ENCODE measurements around the gene BCL2.

The BCL2 gene

DNA sequence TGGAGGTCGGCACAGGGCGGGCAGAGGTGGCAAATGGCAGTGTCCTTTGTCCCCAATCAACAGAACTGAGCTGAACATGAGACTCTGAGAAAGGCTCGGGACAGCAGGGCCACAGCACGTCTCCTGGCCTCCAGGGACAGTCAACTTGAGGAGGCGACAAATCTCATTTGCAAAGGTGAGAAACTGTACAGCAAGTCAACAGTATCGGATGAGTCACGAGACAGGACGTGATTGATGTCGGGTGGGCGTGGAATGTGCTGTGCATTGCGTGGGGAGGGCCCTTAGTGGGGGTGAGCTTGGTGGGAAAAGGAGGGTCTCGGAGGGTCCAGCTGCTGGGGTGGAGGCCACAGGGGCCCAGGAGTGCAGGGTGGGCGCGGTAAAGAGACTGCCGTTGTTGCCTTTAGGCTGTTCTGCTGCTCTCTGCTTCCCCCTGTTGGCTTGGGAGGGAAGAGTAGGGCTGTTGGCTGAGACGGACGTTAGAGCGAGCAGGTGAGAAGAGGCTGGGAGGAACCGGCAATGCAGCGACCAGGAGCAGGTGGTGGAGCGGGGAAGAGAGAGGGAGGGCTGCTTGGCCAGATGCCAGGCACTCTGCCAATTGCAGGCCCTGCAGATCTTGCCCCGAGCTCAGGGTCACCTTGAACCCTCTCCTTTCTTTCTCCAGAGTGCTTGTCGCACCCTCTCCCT lies 164.3 kb downstream of the BCL2 start:
- DNase-seq, result peak in 1 of 2 donors; percentile 41

GRCh38 chr18:63154350-63155152 lies 165.0 kb downstream of the BCL2 start:
- DNase-seq, result no peak

DNA sequence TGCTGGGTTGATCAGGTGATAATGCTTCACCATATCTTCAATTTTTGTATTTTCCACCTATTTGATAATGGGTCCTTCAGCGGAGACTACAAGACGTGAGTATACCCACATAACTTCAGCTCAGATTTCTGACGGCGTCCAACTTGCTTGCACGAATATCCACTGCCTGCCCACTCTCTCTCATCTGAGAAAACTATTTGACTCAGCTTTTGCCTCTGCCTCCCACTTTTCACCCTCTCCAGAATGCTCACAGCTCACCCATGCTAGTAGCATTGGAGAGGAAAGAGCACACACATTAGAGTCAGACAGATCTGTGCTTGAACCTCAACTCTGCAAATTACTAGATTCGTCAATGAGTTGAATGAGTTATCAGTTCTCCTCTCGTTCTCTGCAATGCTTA lies 166.8 kb downstream of the BCL2 start:
- DNase-seq, result no peak

- DNase-seq, result no peak
These were observed 167.5 kb downstream of the BCL2 start for GRCh38 chr18:63152096-63152495.

- no peak for DNase-seq
These were observed 168.0 kb downstream of the BCL2 start for GRCh38 chr18:63151539-63151938.

GRCh38 chr18:63150942-63151421 lies 168.6 kb downstream of the BCL2 start:
- no peak for DNase-seq

GRCh38 chr18:63150326-63150725 lies 169.2 kb downstream of the BCL2 start:
- no peak for DNase-seq

GRCh38 chr18:63149302-63149587 lies 170.3 kb downstream of the BCL2 start:
- no peak for DNase-seq

DNA sequence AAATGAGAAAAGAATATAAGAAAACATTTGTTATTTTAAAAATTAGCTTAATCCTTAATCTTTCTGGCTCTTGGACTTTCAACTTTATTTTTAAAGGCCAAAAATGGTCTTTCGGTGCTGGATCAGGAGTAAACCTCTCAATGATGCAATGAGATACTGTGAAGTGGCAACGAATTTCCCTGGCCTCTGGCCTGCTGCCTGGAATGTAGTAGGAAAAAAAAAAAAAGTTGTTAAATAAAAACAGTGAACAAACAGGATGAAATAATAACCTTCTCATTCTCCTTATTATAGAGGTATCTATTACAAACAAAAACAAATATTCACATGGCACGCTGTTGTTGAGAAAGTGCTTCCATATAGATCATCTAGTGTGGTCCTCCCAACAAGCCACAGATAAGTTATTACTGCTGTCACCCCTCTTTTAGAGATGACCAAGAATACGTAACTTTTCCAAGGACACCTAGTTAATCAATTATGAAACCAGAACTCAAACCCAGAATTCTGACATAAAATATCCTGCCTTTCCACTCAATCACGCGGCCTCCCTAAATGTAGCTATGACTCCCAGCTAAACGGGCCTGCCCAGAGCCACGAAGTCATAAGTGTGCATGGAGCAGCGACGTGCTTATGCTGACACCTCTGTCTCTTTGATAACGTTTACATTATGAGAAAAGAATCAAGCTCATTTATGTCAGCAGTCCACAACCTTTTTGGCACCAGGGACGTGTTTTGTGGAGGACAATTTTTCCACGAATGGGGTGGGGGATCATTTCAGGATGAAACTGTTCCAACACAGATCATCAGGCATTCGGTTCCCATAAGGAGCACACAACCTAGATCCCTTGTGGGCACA lies 170.9 kb downstream of the BCL2 start:
- no peak for DNase-seq

GRCh38 chr18:63147973-63148372 lies 171.6 kb downstream of the BCL2 start:
- DNase-seq, result no peak

DNA sequence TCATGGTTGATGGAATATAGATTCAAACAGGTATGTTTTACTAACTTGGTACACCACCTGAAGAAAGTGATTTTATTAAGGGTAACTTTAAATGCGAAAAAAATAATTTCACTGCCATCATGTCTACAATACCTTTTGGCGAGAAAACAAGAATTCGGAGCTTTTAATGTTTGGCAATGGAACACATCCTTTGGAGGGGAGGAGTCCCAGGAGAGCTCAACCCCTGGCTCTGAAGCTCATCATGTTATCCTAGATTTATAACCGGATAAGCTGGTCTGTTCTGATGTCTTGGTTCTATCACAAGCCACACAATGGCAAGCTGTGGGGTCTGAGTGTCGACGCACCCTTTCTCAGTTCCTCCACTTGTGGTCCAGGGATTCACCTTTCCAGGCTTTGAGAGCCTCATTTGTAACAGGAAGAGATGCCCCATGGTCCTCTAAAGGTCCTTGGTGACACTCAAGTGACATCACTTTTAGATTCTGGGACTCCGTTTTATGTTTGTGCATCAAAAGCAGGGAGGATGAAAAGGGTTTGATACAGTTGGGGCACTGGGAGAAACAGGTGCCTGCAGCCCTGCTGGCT lies 172.7 kb downstream of the BCL2 start:
- DNase-seq, result no peak

- no peak for DNase-seq
These were observed 173.6 kb downstream of the BCL2 start for GRCh38 chr18:63145851-63146555.

GRCh38 chr18:63145166-63145850 lies 174.3 kb downstream of the BCL2 start:
- no peak for DNase-seq

DNA sequence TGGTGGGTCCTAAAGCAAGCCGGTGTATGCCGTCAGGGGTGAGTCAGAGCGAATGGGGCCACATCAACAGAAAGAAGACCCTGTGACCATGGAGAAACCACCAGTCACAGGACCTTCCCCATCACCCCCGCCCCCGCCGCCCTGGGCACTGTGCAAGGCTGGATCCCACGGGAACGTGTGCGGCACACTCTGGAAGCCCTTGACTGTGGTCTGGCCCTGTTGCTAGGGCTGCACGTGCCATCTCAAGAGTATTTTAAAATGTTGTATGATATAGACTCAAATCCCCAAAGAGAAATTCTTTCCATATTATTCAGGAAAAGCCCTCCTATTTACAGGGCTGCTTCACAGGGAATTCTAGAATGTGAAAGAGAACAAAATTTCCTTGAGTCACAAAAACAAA lies 174.8 kb downstream of the BCL2 start:
- no peak for DNase-seq

- DNase-seq, result no peak
These were observed 176.2 kb downstream of the BCL2 start for GRCh38 chr18:63143330-63143771.

DNA sequence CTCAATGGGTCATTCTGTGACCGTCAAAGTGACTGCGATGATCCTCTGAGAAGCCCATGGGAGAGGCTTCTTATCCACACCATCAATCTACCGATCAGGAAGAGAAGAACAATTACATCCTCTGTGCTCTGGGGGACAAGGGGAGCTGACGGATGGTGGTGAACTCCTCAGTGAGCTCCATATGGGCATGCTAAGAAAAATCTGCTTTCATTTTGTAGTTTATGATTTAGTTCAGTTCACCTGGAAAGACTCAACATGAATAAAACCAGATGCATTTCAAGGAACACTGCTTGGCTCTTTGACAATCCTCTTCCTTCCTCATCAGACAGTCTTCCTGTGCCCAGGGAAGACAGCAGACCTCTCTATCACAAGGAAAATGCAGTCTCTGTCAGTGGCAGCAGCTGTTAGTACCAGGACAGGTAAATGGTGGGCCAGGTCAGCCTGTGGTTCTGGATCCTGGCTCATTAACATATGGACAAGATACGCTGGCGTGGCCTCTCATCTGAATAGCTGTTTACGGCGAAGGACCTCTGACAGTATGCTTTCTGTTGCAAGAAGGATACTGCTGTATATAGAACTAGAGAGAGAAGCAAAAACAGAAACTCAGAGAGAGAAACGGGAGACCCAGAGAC lies 176.9 kb downstream of the BCL2 start:
- DNase-seq, result no peak

DNA sequence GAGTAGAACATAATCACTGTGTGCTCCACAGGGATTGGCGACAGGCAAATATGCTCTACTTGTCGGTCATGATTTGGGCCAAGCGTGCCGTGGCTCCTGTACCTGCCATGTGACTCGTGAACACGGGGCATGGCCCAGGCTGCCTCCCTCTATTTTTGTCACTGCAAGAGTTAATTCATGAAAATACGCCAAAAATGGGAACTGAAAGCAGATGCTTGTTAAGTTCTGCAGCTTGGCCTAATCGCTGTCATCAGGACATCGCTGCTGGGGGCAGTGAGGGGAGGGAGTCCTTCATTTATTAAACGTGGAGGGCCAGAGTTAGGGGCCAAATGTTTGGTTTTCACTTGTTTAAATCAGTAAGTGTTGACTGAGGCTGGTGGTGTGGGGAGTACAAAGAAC lies 177.8 kb downstream of the BCL2 start:
- no peak for DNase-seq

- no peak for DNase-seq
These were observed 178.4 kb downstream of the BCL2 start for GRCh38 chr18:63140997-63141777.

GRCh38 chr18:63140038-63140450 lies 179.5 kb downstream of the BCL2 start:
- no peak for DNase-seq

Measured in hippocampal formation (tissue), 2 donors.